ENCODE data around the gene MTUS2. TPM values are rescaled to one million over a fixed set of nuclear protein-coding genes. Genes with fewer than 3 reads are reported as not detected.

Gene MTUS2
- polyA plus RNA-seq, 2 of the 4 experiments (the other 2 are of a cell fraction): not detected

- no peak overlapping the region for H3K4me3 ChIP-seq
- H3K27ac ChIP-seq: no peak overlapping the region
- H3K4me1 ChIP-seq: no peaks in the 10 kb centered on the region
- CTCF ChIA-PET: no interaction called here
- ATAC-seq: no peak
- H3K9me3 ChIP-seq: no peaks in the 10 kb centered on the region
- TF ChIP-seq ZFP36 (IDR thresholded peaks at IDR 0.05; ENCODE audit: borderline replicate concordance, partially characterized antibody) (no peak), RARB (CRISPR knock-in tag; IDR thresholded peaks at IDR 0.05) (no peak), CHD4 (IDR thresholded peaks at IDR 0.05; ENCODE audit: borderline replicate concordance) (no peak), ATOH8 (CRISPR knock-in tag; IDR thresholded peaks at IDR 0.05; ENCODE audit: low read depth) (no peak), FOSL2 (IDR thresholded peaks at IDR 0.05) (no peak), FOSL2 (CRISPR knock-in tag; IDR thresholded peaks at IDR 0.05) (no peak), MYC (IDR thresholded peaks at IDR 0.05; ENCODE audit: borderline replicate concordance, low read length) (no peak), EHMT2 (IDR thresholded peaks at IDR 0.05; ENCODE audit: low read depth) (no peak), CBX2 (IDR thresholded peaks at IDR 0.05; ENCODE audit: borderline replicate concordance, low read depth) (no peak)
- no peak for FAIRE-seq
- H3K4me2 ChIP-seq: no peak overlapping the region
- 17% methylated on average over 8 of the region's 8 CpGs for WGBS (ENCODE audit: missing lambda C conversion rate)
- DNase-seq (ENCODE audit: low read depth in 1 of 2, low spot score in 1 of 2): no peak
- POLR2A ChIA-PET: no interaction called here
These were observed 204.6 kb downstream of the MTUS2 start for GRCh38 chr13:29024783-29025182.

- ATAC-seq (no peak), FAIRE-seq (no peak), DNase-seq (ENCODE audit: low read depth in 1 of 2, low spot score in 1 of 2) (no peak)
- Histone ChIP-seq H3K4me1 (no peaks in the 10 kb centered on the region), H3K4me3 (no peak overlapping the region), H3K4me2 (no peak overlapping the region), H3K9me3 (no peaks in the 10 kb centered on the region), H3K27ac (no peak overlapping the region)
- no peak for TF ChIP-seq ELK1 (IDR thresholded peaks at IDR 0.05; ENCODE audit: low read depth, low read length)
- TF ChIP-seq HOXB13 (CRISPR knock-in tag; IDR thresholded peaks at IDR 0.05; ENCODE audit: low read depth): no peak
- no peak for TF ChIP-seq JUNB (IDR thresholded peaks at IDR 0.05)
- no peak for TF ChIP-seq NFE2L2 (conservative IDR thresholded peaks at IDR 0.05; ENCODE audit: low read length)
- ChIA-PET CTCF (interaction anchor here (0.6 kb wide), 1 partner anchor 1541 kb away, joined by 4 read pairs; no protein-coding TSS in a partner anchor), POLR2A (no interaction called here)
- 19% methylated on average over 5 of the region's 5 CpGs for WGBS (ENCODE audit: missing lambda C conversion rate)
These were observed 208.7 kb downstream of the MTUS2 start for GRCh38 chr13:29028868-29029267.

GRCh38 chr13:29038700-29039099 is 218.6 kb downstream of the MTUS2 start:
- Histone ChIP-seq H3K4me3 (no peak overlapping the region), H3K4me1 (no peaks in the 10 kb centered on the region), H3K9me3 (no peaks in the 10 kb centered on the region), H3K4me2 (no peak overlapping the region), H3K27ac (no peak overlapping the region)
- CTCF ChIA-PET: no interaction called here
- no peak for FAIRE-seq
- 20% methylated on average over 8 of the region's 11 CpGs for WGBS (ENCODE audit: missing lambda C conversion rate)
- no peak for ATAC-seq
- POLR2A ChIA-PET: no interaction called here
- TF ChIP-seq NFE2L2 (conservative IDR thresholded peaks at IDR 0.05; ENCODE audit: low read length) (no peak), HOXB13 (CRISPR knock-in tag; IDR thresholded peaks at IDR 0.05; ENCODE audit: low read depth) (no peak), MAZ (IDR thresholded peaks at IDR 0.05; ENCODE audit: borderline replicate concordance, low read depth, low read length) (no peak), HMGXB4 (CRISPR knock-in tag; IDR thresholded peaks at IDR 0.05; ENCODE audit: borderline replicate concordance) (no peak), ESRRA (IDR thresholded peaks at IDR 0.05; ENCODE audit: borderline replicate concordance, low read length) (no peak)
- DNase-seq (ENCODE audit: low read depth in 1 of 2, low spot score in 1 of 2): no peak

- ATAC-seq (no peak), DNase-seq (ENCODE audit: low read depth in 1 of 2, low spot score in 1 of 2) (no peak), FAIRE-seq (no peak)
- H3K4me1 ChIP-seq: no peaks in the 10 kb centered on the region
- H3K9me3 ChIP-seq: no peaks in the 10 kb centered on the region
- no peak overlapping the region for H3K4me2 ChIP-seq
- ChIA-PET CTCF (no interaction called here), POLR2A (no interaction called here)
- no peak overlapping the region for H3K4me3 ChIP-seq
- WGBS (ENCODE audit: missing lambda C conversion rate): 50% methylated on average over 9 of the region's 18 CpGs
- no peak for TF ChIP-seq POLR2AphosphoS2 (conservative IDR thresholded peaks at IDR 0.05; ENCODE audit: low read length)
- no peak overlapping the region for H3K27ac ChIP-seq
These were observed 219.1 kb downstream of the MTUS2 start for GRCh38 chr13:29039212-29039611.
